HepG2 (cell line): ENCODE data around the gene AOX1. TPM values are rescaled to one million over a fixed set of nuclear protein-coding genes. Genes with fewer than 3 reads are reported as not detected.
A peak's percentile ranks its signal among the peaks of the same experiment; 100 is the strongest.

Experiments used
- ATAC-seq: fragments of 200-7000 bp; cut with Tn5 transposase; 3 replicates; pipeline ENCODE4 v1.9.1; 2020; ENCODE audit warnings: mild to moderate bottlenecking, moderate library complexity
- BruUV-seq: library from RNA; stranded (reverse); fragments of 400-500 nt; replicated peaks from 2 replicates; lab custom pipeline; 2021; lab: Mats Ljungman, UMichigan
- CTCF ChIA-PET: fragments of 300-600 bp; formaldehyde crosslinking; extraction: SDS; loops from one replicate; lab custom pipeline; 2021; ENCODE audit warnings: low total read pairs, inconsistent platforms, low intra/inter-chr PET ratio; lab: Yijun Ruan, JAX
- POLR2A ChIA-PET: fragments of 350-600 bp; sonication (Branson Sonifier 250); formaldehyde crosslinking; loops from one replicate; lab custom pipeline; 2020; ENCODE audit warnings: antibody characterized with exemption, inconsistent platforms; lab: Yijun Ruan, JAX
- DNase-seq: peaks from one replicate; pipeline ENCODE4 v3.0.0-alpha.2; 2015; ENCODE audit warnings: low spot score
- FAIRE-seq: peaks from 3 replicates; lab custom pipeline; 2011; peaks lifted over from hg19 to GRCh38; lab: Jason Lieb, UNC
- H2AFZ ChIP-seq: one replicate; pipeline ENCODE4 v1.6.1; 2011; ENCODE audit warnings: low read length, inconsistent platforms
- H3K27ac ChIP-seq: fragments of 300-600 bp; 3 replicates; pipeline ENCODE4 v1.8.0; 2011; ENCODE audit warnings: mixed run types, mild to moderate bottlenecking, mixed read lengths, low read length, inconsistent platforms; ENCODE audit not compliant: insufficient read depth; ENCODE audit errors: extremely low read length
- H3K27me3 ChIP-seq, 2 experiments: fragments of 200-600 bp in 1 of 2; 2 replicates in 1 of 2; 3 replicates in 1 of 2; pipeline versions ENCODE4 v1.6.0 to v1.8.0; 2011; ENCODE audit warnings: low read length in 2 of 2, mild to moderate bottlenecking in 2 of 2, moderate library complexity in 2 of 2, inconsistent platforms in 1 of 2; ENCODE audit not compliant: insufficient read depth in 2 of 2, control insufficient read depth in 1 of 2
- H3K36me3 ChIP-seq, 2 experiments: fragments of 200-600 bp in 1 of 2; replicated peaks in 1 of 2; 2 replicates in 1 of 2; 3 replicates in 1 of 2; pipeline versions ENCODE4 v1.5.1 to v1.8.0; 2011; ENCODE audit warnings: low read length in 2 of 2, inconsistent platforms in 1 of 2; ENCODE audit not compliant: insufficient read depth in 2 of 2, control insufficient read depth in 1 of 2
- H3K4me1 ChIP-seq: 2 replicates; pipeline ENCODE4 v1.5.1; 2012; ENCODE audit warnings: low read length, inconsistent platforms; ENCODE audit not compliant: insufficient read depth
- H3K4me2 ChIP-seq: 2 replicates; pipeline ENCODE4 v1.6.0; 2011; ENCODE audit warnings: low read depth, low read length, inconsistent platforms
- H3K4me3 ChIP-seq, 3 experiments: fragments of 200-600 bp in 1 of 3; sonication (generic), shearing (Covaris generic) in 1 of 3; replicated peaks in 1 of 3; 2 replicates each; pipeline ENCODE4 v1.5.1; 2011 to 2016; ENCODE audit warnings: low read length in 3 of 3, inconsistent platforms in 2 of 3, low read depth in 2 of 3, mild to moderate bottlenecking in 2 of 3, control low read depth in 1 of 3, mixed read lengths in 1 of 3; ENCODE audit not compliant: insufficient read depth in 1 of 3
- H3K79me2 ChIP-seq: one replicate; pipeline ENCODE4 v1.6.1; 2011; ENCODE audit warnings: low read length, inconsistent platforms; ENCODE audit not compliant: insufficient read depth
- H3K9ac ChIP-seq: 2 replicates; pipeline ENCODE4 v1.6.0; 2011; ENCODE audit warnings: mild to moderate bottlenecking, low read depth, low read length, inconsistent platforms; ENCODE audit not compliant: insufficient read depth
- H3K9me3 ChIP-seq: 2 replicates; pipeline ENCODE4 v1.5.1; 2012; ENCODE audit warnings: mild to moderate bottlenecking, low read length
- H4K20me1 ChIP-seq: 2 replicates; pipeline ENCODE4 v1.6.0; 2011; ENCODE audit warnings: inconsistent platforms, mild to moderate bottlenecking, low read length, moderate library complexity; ENCODE audit not compliant: insufficient read depth
- AKNA ChIP-seq: sonication (generic); formaldehyde crosslinking; IDR thresholded peaks from 2 replicates; pipeline ENCODE4 v1.4.0; 2020; ENCODE audit warnings: missing genetic modification reagents, borderline replicate concordance
- CENPX ChIP-seq: sonication (generic); formaldehyde crosslinking; IDR thresholded peaks from 2 replicates; pipeline ENCODE4 v1.9.0; 2021; ENCODE audit warnings: mild to moderate bottlenecking, missing genetic modification reagents, moderate library complexity
- ETV5 ChIP-seq: IDR thresholded peaks from 2 replicates; pipeline ENCODE4 v1.6.1; 2018; ENCODE audit warnings: missing biosample characterization, missing genetic modification reagents, inconsistent platforms, borderline replicate concordance
- GABPB1 ChIP-seq: IDR thresholded peaks from 2 replicates; pipeline ENCODE4 v1.6.1; 2016; ENCODE audit warnings: mild to moderate bottlenecking, missing genetic modification reagents, moderate library complexity, missing compliant biosample characterization
- GFI1 ChIP-seq: sonication (generic); formaldehyde crosslinking; IDR thresholded peaks from 2 replicates; pipeline ENCODE4 v1.5.0; 2020; ENCODE audit warnings: missing genetic modification reagents, mild to moderate bottlenecking, borderline replicate concordance
- KLF16 ChIP-seq, 2 experiments: sonication (generic) in 1 of 2; formaldehyde crosslinking in 1 of 2; IDR thresholded peaks; 2 replicates each; pipeline versions ENCODE4 v1.6.1 to v1.8.0; 2016 to 2023; ENCODE audit warnings: missing genetic modification reagents in 2 of 2, missing compliant biosample characterization in 1 of 2
- MXD3 ChIP-seq: IDR thresholded peaks from 2 replicates; pipeline ENCODE4 v1.6.1; 2016; ENCODE audit warnings: mild to moderate bottlenecking, missing biosample characterization, missing genetic modification reagents
- NFIC ChIP-seq: IDR thresholded peaks from 2 replicates; pipeline ENCODE4 v1.6.1; 2012; ENCODE audit warnings: mild to moderate bottlenecking, low read length, inconsistent platforms
- PAWR ChIP-seq: sonication (generic); formaldehyde crosslinking; IDR thresholded peaks from 2 replicates; pipeline ENCODE4 v1.4.0; 2020; ENCODE audit warnings: missing genetic modification reagents, mild to moderate bottlenecking, borderline replicate concordance
- ZFP36 ChIP-seq: fragments of 150-350 bp; IDR thresholded peaks from 2 replicates; pipeline ENCODE4 v1.6.1; 2018; ENCODE audit warnings: borderline replicate concordance, low read length, low read depth; ENCODE audit not compliant: partially characterized antibody
- ZNF160 ChIP-seq: sonication (generic); formaldehyde crosslinking; IDR thresholded peaks from 2 replicates; pipeline ENCODE4 v1.8.0; 2022; ENCODE audit warnings: mild to moderate bottlenecking, inconsistent platforms, missing genetic modification reagents
- ZNF362 ChIP-seq: sonication (generic); formaldehyde crosslinking; IDR thresholded peaks from 2 replicates; pipeline ENCODE4 v1.4.0; 2020; ENCODE audit warnings: missing genetic modification reagents, mild to moderate bottlenecking, borderline replicate concordance
- ZNF446 ChIP-seq: sonication (generic); formaldehyde crosslinking; IDR thresholded peaks from 2 replicates; pipeline ENCODE4 v1.5.0; 2020; ENCODE audit warnings: mild to moderate bottlenecking, missing genetic modification reagents
- WGBS: methylation state at CpG from one replicate; pipeline ENCODE4 v1.1.6; 2017; ENCODE audit warnings: low lambda C conversion rate; 5-methylcytosine and 5-hydroxymethylcytosine counted together
- in situ Hi-C: cut with HindIII; loops from 2 replicates; pipeline ENCODE4 v1.10.0; 2017; ENCODE audit warnings: low pct_unique_long_range_greater_than_20kb; ENCODE audit not compliant: extremely low pct_ligation_motif_present
- intact Hi-C: fragments of 100-400 bp; cut with micrococcal nuclease; formaldehyde crosslinking; loops from one replicate; pipeline ENCODE4 v1.10.0; 2022; ENCODE audit not compliant: unreplicated experiment
- polyA plus RNA-seq, 8 experiments: library from polyadenylated mRNA; depleted of rRNA in 3 of 8; stranded (reverse) in 7 of 8; unstranded in 1 of 8; fragments of >200 nt; fragmentation: Illumina TruSeq in 4 of 8; extraction: Trizol in 4 of 8; gene quantifications; 2 replicates each; pipeline versions ENCODE4 v1.2.1 to v1.2.3, GENCODE V29; 2011 to 2016; ENCODE audit warnings: low read depth in 4 of 8, missing spikeins in 1 of 8, mixed read lengths in 1 of 8; ENCODE audit not compliant: insufficient read depth in 1 of 8
- total RNA-seq, 5 experiments: library from RNA; depleted of rRNA; stranded (reverse); fragments of >200 nt; fragmentation: Illumina TruSeq; extraction: Trizol; gene quantifications; 2 replicates each; pipeline ENCODE4 v1.2.3, GENCODE V29; 2016; ENCODE audit warnings: low read depth in 1 of 5
- TF ChIP-seq, protein P1 (sequence below): sonication (generic); formaldehyde crosslinking; IDR thresholded peaks from 2 replicates; pipeline ENCODE4 v1.4.0; 2020; ENCODE audit warnings: low read depth, mild to moderate bottlenecking, missing genetic modification reagents

Gene AOX1
- total and polyA plus RNA-seq, 2 of the 13 experiments (the other 11 are each of a cell fraction or from before 2014, with no cell fraction given) = 9.2 to 18.0 TPM

DNA sequence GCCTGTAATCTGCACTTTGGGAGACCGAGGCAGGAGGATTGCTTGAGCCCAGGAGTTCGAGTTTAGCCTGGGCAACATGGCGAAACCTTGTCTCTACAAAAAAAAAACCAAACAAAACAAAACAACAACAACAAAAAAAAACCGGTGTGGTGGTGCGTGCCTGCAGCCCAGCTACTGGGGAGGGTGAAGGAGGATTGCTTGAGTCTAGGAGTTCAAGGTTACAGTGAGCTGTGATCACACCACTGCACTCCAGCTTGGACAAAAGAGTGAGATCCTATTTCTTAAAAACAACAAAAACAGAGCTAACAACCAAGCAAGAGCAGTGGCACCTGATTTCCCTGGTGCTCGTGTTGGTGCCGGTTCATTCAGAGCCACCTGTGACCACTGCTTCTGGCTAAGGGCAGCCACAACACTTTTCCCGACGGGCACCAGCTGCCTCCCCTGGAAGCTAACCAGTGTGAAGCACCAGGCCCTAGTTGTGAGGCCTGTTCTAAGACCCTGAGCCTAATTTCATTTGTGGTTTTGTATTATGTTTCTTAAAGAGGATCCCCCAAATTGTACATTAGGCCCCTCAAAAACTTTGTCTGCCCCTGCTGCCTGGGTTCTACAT, 1.3 kb downstream of the AOX1 start:
- BruUV-seq = no TSS peak
- CTCF ChIA-PET = no interaction called here
- H3K4me2 ChIP-seq = peak overlapping the region; percentile 97; the same call in 1 of the 2 replicates
- H3K36me3 ChIP-seq = no peaks in the 10 kb centered on the region
- H3K4me3 ChIP-seq = no peak overlapping the region
- no peak overlapping the region for H3K9ac ChIP-seq
- no peak overlapping the region for H3K27ac ChIP-seq
- H3K9me3 ChIP-seq = no peaks in the 10 kb centered on the region
- peak; percentile 18 for ATAC-seq
- POLR2A ChIA-PET = interaction anchor here (1.0 to 4.6 kb wide), 9 partner anchors 8 to 161 kb away, joined by 3 to 73 read pairs (median 12); no protein-coding TSS in a partner anchor
- no peaks in the 10 kb centered on the region for H4K20me1 ChIP-seq
- H2AFZ ChIP-seq = no peak overlapping the region
- no peaks in the 10 kb centered on the region; a peak in 1 of 5 replicates for H3K27me3 ChIP-seq
- H3K4me1 ChIP-seq = peaks cover 43% of the 10 kb centered on the region
- intact Hi-C loops (loop anchor here (2.0 to 5.0 kb wide), 2 partner anchors 18 to 40 kb away; no protein-coding TSS in a partner anchor), in situ Hi-C loops (loop anchor here (5.0 kb wide), 1 partner anchor 70 kb away; no protein-coding TSS in a partner anchor)
- DNase-seq = no peak
- no peaks in the 10 kb centered on the region for H3K79me2 ChIP-seq
- peak; percentile 46 for FAIRE-seq
- 57% methylated on average over 9 of the region's 9 CpGs for WGBS
- TF ChIP-seq CENPX (CRISPR knock-in tag) = no peak
- no peak for TF ChIP-seq GFI1 (CRISPR knock-in tag)
- peak; percentile 47; the same call in 1 of the 2 replicates for TF ChIP-seq ZNF362 (CRISPR knock-in tag)
- no peak for TF ChIP-seq ZNF160 (CRISPR knock-in tag)
- TF ChIP-seq ETV5 (CRISPR knock-in tag) = no peak
- TF ChIP-seq ZFP36 = no peak
- TF ChIP-seq GABPB1 (CRISPR knock-in tag) = no peak
- TF ChIP-seq ZNF446 (CRISPR knock-in tag) = no peak
- TF ChIP-seq, protein P1, sequence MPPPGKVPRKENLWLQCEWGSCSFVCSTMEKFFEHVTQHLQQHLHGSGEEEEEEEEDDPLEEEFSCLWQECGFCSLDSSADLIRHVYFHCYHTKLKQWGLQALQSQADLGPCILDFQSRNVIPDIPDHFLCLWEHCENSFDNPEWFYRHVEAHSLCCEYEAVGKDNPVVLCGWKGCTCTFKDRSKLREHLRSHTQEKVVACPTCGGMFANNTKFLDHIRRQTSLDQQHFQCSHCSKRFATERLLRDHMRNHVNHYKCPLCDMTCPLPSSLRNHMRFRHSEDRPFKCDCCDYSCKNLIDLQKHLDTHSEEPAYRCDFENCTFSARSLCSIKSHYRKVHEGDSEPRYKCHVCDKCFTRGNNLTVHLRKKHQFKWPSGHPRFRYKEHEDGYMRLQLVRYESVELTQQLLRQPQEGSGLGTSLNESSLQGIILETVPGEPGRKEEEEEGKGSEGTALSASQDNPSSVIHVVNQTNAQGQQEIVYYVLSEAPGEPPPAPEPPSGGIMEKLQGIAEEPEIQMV = no peak
- TF ChIP-seq PAWR = no peak
- TF ChIP-seq NFIC = no peak
- no peak for TF ChIP-seq MXD3 (CRISPR knock-in tag)
- TF ChIP-seq AKNA = no peak
- TF ChIP-seq KLF16 (CRISPR knock-in tag; IDR thresholded peaks at IDR 0.05) = no peak
